Limb (tissue), 2 donors: ENCODE results near the gene THEM5.

Experiments used
- DNase-seq, 2 donors: peaks; one replicate each; pipeline ENCODE4 v3.0.0-alpha.2; 2016; ENCODE audit errors: extremely low spot score in 2 of 2

The THEM5 gene

DNA sequence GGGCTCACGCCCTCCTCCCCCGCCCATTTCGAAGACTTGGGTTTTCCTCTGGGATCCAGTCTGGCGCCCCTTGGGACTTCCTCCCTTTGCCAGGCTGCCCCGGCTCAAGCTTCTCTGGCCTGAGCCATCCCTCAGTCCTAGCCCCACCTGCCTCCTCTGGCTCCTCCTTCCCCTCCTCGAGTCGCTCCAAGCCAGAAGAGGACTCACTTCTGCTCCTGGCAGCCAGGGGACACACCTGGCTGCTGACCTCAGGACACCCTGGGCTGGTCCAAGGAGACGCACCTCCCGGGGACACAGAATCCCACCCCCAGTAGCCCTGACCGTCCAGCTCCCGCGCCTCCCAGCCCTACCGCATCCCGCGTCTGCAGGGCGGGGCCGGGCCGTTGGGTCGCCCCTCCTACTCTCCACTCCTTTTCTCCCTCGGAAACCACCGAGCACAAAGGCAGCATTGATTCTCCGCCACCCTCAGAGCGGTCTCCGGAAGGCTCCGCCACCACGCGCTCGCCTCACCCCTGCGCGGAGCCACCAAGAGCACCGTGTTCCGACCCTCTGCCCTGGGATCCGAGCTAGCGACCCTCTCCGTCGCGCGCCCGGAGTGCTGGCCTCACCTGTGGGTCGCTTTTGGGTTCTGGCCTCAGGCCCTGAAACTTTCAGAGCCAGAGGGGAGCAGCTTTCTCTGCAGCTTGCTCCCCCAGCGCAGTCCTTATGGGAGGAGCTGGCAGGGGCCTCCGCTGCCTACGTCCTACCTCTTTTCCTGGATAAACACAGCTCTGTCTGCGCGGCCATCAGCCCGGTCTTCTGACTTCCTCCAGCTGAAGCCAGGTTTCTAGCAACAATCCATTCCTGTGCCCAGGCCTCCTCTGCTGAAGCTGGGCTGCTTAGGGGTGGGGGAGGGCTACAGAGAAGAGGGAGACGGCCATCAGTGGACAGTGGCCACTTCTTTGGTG is 13.8 kb downstream of the THEM5 start, which contains the start of gene C2CD4D:
TSS of gene C2CD4D (minus strand) at position 364 of the 947 bp plus-strand sequence. CDS start 831 bp downstream, outside the sequence.
- DNase-seq, result peak in 1 of 2 donors; percentile 80

DNA sequence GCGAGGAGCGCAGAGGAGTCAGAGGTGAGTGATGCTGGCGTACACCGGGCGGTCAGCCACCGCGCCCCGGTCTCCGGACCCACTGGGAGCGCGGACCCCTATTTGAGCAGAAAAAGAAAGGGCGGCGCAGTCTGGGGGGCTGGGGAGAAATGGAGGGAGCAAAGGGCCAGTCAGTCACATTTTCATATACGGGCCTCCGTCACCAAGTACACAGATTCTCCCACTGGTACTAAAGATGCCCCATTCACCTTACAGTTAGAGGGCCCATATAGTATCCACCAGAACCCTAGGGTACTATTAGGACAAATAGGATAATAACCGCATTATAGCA is 14.5 kb downstream of the THEM5 start:
- DNase-seq, result no peak

DNA sequence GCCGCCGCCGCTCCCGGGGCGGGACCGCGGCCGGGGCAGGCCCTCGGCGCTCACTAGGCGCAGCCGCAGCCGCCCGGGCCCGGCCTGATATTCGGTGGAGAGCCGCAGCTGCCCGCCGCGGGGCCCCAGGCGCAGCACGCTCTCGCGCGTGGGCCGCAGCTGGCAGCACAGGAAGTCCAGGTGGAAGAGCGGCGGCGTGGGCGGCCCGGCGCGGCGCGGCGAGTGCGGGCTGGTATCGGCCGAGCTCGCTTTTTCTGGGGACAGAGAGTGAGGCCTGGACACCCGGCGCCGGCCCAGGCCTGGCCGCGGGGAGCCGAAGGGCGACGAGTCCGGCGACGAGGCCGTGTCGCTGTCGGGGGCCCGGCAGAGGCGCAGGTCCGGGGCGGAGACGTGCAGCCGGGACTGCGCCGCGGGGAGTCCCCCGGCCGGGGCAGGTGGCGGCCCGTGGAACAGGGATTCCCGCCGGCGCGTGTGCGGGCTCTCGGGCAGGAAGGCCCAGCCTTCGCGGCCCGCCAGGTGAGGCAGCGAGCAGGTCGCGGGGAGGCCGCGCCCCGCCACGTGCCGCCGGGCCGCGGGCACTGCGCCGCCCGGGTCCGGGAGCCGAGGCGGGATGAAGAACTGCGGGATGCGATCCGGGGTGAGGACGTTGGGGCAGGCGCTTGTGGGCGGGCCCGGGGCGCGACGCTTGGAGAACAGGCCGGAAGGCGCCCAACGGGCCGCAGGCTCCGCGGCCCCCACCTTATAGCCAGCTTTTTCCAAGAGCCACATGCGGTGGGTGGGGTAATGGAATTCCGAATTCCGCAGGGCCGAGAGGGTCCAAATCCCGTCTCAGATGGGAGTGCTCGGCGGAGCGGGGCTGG is 15.1 kb downstream of the THEM5 start:
- DNase-seq, result peak in 1 of 2 donors; percentile 58

DNA sequence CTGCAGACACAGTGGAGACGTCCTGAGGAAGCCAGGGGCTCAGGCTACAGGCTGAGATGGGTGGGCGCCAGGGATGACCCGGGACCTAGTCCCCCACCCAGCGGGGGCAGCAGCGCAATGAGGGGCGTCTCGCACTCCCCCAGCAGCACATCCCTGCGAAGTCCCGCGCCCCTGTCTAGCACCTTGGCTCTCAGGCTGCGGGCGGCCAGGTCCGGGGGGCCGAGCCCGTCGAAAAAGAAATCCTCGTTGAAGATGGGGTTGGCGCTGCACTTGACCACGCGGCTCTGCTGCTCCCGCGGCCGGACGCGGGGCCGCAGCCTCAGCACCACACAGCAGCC is 15.7 kb downstream of the THEM5 start:
- DNase-seq, result no peak

DNA sequence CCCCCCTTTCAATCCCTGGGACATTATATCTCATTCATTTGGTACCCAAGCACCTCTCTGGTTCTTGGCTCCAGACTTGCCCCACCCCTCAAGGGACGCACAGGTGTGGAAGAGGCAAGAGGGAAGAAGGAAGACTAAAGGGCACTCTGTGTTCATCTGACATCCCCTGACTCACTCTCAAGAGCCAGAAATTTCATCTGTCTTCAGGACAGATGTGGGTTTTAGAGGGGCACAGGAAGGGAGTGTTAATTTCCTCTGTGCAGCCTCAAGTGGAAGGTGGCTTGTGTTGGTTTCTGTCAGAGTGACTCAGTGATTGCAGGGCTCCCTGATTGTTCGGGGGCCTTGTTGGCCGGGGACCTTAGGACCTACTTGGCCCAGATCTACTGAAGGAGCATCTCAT is 16.3 kb downstream of the THEM5 start:
- no peak for DNase-seq

DNA sequence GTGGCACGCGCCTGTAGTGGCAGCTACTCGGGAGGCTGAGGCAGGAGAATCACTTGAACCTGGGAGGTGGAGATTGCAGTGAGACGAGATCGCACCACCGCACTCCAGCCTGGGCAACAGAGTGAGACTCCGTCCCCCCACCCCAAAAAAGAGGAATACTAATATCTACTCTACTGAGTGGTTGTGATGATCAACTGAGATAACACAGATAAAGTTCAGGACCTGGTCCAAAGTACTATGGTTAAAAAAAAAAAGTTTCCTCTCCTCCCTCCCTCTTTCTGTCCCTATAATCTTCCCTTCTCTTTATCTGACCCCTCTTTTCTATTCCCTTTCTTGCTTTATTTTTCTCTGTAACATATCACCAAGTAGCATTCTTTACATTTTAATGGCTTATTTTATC is 17.9 kb downstream of the THEM5 start:
- no peak for DNase-seq

DNA sequence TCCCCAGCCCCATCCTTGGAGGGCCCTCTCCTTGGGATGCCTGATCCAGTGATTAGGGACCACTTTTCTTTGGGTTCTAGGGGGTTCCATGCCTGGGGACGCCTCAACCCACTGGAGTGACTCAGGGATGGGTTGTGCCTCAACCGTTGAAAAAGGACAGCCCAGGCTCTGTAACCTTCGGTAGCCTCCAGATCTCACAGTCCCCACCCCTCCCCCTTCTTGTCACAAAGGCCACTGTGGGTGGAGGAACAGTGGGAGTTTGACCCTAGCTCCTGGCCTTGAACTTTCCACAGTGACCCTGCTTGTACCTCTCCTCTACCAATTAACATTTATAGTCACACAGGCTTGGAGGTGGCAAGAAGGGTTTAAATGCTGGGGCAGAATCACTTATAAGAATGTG is 19.3 kb downstream of the THEM5 start:
- no peak for DNase-seq

DNA sequence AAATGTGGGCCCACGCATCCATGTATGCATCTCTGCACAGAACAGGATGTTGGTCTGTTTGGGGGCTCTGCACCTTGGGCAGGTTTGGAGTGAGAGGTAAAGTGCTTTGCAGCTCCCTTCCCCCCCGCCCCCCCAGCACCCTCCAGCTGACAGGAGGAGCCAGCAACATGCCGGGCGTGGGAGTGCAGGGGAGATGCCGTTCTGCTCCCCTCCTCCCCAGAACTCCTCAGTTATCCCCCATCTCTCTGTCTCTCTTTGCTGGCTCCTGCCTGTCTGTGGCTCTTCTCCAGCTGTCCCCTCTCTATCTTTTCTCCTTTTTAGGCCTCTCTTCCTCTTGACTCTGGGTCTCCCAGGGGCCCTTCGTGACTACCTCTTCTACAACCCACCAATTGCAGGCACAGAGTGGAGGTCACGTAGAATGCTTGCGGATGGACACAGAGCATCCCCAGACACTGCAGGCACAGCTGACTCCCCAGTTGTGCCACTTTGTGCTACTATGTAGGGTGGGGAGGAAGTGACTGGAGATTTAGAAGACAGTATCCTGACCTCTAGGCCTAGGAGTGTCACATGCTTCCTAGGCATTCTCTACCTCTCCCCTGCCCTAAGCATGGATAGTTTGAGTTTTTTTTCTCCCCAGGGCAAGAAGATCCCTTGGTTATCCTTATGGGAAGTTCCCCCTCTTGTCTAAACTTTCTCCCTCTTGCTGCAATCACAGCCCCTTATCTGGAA is 20.2 kb downstream of the THEM5 start:
- no peak for DNase-seq

DNA sequence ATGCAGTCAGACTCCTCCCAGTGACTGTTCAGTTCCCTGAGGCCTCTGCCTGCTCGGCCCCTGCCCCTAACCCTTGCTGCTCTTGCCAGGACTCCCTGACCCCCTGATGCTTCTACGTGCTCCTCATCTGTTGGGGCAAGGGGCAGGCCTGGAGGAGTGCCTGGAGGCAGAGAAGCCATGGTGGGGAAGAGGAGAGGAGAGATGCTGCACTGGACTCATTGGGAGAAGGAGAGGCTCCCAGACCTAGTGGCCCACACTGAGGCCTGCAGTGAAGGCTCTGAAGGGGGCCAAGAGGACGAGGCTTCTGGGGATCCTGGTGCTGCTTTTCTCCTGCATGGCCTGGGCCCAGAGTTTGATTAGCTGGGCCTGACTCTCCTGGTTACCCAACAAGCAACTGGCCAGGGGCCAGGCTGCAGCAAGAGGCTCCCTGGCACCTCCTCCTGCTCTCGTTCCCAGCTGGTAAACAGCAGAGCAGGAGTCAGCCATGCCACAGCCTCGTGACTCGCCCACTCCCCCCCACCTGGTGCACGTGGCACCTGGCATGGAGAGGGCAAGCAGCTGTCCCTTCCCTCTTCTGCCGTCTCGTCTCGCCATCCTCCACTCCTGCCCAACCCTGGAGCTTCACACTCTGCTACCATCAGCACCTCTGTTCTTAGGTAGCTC is 21.1 kb downstream of the THEM5 start:
- DNase-seq, result no peak

DNA sequence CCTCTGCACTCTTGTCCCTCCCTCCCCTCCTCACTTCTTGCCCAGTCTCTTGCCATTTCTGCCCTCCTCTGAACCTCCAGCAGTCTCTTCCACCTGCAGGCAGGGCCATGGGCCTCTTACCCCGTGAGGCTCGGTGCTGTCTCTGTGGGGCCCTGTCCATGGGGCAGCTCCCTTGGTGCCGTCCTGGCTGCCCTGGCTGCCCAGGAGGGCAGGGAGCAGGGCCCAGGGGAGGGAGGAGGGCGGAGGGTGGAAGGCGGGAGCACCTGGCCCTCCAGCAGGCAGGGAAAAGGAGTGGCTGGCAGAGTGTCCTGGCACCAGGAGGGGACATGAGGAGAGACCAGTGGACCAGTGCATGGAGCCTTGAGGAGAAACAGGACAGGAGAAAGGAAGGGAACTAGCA is 21.9 kb downstream of the THEM5 start, which contains the start of gene RORC:
TSS of gene RORC (minus strand) at position 198 of the 400 bp plus-strand sequence. CDS start at position 160, 38 bp downstream.
- no peak for DNase-seq

DNA sequence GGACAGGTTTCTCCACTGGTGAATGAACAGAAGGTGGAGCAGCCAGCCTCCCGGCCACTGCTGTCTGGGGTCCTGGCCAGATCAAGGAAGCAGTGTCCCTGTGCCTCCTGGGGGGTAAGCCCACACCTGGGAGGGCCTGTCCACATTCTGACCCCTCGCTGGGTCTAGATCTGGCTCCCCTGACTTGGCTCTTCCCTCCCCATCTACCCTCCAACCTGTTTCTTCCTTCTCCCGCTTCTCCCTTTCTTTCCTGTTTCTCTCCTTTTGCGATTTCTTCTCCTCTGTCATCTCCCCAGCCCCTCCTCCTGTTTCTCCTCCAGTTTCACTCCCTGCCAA is 22.3 kb downstream of the THEM5 start:
- DNase-seq, result no peak

DNA sequence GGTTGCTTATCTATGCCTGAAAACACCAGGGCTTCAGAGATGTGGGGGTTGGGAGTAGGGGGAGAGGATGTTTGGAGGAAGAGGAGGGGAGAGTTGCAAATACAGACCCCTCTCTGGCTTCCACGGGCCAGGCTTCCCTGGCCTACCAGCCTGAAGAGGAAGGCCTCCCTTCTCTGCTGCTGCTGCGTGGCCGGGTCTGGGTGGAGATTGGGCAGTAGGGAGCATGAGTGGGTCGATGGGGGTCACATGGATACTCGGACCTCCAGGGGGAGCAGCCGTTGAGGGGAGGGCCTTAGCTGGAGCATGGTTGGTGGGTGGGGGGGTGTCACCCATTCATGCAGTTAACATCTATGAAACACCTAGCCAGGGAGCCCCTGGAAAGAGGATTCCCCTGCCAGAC is 23.5 kb downstream of the THEM5 start:
- DNase-seq, result no peak

DNA sequence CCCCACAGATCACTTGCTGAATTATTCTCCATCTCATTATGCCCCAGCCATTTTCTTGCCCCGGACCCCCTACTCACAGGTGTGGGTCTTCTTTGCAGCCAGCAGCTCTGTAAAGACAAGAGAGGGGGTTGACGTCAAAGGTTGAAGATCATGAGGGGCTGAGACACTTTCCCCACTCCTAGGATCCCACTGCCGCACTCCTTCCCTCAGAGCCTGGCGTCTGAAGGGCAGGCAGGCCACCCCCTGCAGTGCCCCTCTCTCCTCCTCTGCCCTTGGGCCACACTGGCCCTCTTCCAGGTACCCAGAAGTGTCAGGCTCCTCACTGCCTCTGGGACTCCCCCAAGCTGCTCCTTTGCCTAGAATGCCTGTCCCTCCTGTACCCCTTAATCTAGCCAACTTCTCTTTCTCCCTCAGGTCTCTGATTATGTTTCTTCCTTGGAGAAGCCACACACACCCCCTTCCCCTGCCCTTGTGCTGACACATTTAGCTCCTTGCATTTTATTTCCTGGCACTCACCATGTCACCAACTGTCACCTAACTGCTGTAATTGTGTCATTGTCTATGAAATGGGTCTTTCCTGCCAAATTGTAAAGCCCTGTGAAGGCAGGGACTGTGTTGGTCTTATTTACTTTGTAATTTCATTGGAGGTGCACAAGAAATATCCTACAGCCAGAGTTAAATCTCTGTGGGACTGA is 24.0 kb downstream of the THEM5 start:
- DNase-seq, result no peak

DNA sequence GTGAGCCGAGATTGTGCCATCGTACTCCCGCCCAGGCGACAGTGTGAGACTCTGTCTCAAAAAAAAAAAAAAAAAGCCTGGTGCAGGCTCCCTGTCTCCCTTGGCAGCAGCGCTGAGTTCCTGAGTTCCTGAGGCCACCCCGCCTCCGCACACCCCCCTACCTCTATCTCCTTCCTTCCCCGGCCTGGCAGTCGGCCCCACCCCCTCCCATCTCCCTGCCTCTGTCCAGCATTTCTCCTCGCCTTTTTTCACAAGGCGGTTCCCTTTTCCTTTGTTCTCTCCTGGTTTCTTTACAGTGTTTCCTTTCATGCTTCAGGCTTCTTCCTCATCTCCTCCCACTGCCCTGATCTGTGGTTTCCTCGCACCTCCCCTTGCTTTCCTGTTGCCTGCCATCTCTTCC is 24.6 kb downstream of the THEM5 start:
- DNase-seq, result peak in 1 of 2 donors; percentile 63

DNA sequence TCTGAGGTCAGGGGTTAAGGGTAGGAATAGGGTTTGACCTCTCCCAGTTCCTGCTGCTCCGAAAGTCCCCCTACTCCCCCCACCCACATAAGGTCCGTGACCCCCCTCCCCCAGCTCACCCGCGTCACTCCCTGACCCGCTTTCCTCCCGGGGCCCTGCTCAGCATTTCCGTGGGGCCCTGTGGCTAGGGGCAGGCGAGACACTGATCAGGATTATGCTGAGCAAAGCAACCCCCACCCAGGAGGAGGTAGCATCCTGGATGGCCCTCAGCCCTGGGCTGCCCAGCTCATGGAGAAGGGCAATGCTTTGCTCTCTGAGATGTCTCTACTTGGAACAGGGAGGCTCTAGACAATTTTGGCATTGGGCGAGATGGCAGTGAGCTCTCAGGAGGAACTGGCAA is 25.7 kb downstream of the THEM5 start:
- no peak for DNase-seq

DNA sequence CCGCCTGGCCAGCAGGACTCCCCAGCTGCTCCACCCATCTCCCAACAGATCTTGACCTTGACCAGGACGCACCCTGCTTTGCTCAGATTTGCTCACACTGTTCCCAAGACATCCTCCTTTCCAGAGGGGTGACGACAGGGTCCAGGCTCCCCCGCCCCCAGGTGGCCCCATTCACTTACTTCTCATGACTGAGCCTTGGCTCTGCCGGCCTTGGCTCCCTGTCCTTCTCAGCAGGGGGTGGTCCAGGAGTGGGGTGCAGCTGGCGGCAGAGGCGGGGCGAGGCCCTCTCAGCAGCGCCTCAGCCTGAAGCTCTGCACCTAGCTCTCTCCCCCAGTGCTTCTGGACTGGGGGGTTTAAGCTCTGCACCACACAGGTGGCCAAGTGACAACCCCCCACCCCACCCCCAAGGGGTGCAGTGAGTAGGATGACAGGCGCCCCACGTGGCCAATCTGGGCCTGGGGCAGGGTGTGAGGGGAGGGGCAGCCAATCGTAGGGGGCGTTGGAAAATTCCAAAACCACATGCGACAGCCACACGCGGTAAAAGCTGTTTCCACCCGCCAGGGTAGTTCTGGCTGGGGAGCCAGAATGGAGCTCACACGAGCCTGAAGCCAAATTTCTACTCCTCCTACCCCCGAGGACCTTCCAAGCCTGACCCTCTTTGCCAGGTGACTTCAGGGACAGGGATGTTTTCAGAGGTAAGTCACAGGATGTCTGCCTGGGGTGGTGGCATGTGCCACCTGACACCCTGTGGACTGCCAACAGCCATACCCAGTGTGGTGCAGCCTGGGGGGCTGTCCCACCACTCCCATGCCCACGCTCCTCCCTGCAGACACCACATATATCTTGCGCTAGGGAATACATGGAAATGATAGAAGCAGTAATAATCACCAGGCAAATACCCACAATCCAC is 27.5 kb downstream of the THEM5 start:
- DNase-seq, result peak in 1 of 2 donors; percentile 52

DNA sequence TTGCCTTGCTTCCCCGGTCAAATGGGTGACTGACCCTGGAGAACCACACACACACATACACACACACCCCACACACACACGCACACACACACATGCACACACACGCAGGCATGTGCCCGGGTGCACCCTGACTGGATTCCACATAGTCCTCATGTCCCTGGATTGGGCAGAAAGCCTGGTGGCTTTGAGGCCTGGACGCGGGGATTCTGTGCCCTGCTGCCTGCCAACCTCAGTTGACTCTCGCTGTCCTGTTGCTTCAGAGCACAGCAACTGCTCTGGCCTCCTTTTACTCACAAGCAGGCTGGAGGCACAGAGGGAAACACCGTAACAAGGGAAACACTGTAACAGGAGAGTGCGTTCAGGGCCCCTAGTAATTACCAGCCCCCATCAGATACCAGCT is 28.3 kb downstream of the THEM5 start:
- DNase-seq, result no peak

DNA sequence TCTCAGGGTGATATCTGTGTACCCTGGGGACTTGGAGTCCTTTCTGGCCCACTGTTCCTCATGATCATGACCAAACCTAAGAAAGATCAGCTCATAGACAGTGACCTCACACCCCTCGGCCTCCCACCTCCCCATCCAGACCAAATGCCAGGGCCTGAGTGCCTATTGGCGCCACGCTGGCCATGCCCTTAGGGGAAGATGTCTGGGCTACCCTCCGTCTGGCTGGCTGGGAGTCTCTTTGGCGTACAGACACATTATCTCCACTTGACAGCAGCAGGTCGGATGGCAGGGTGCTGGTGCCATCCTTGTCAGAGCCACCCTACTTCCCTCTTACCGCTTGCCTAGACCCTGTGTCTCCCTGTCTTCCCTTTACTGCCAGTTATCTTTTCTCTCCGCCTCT is 30.3 kb downstream of the THEM5 start:
- no peak for DNase-seq

DNA sequence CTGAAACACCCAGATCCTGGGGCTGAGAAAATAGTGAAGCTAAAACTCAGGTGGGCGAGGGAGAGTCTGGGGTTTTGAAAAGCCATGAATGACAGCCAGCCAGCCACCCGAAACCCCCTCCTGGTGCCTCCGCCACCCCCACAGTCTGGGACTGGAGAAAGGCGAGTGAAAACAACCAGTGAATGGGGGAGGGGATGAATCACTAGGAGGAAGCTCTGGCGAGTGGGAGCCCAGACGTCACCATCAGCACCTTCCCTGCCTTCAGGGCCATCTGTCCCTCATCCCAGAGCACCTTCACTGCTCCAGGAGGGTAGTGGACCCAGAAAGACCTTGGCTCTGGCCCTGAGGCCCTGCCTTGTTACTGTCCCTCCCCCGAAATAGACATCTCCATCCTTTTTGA is 31.1 kb downstream of the THEM5 start:
- no peak for DNase-seq

DNA sequence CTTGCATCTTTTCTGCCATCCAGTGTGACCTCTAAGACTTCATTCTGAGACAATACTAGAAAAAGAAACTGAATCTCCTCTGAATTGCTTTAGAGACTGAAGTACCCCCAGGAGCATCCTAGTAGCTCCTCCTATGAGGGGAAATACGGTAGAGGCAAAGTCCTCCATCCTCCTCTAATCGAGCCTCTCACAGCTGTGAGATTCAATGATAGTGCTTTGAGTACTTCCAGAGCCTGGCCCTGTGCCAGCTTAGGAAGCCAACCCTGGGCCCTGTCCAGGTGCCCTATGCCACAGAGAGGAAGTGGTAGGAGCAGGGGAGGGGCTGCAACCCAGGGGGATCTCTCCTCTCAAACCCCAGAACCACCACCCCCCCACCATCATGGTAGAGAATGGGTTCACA is 32.6 kb downstream of the THEM5 start:
- no peak for DNase-seq
